ENCODE data around the gene PURA.

Gene PURA

DNA sequence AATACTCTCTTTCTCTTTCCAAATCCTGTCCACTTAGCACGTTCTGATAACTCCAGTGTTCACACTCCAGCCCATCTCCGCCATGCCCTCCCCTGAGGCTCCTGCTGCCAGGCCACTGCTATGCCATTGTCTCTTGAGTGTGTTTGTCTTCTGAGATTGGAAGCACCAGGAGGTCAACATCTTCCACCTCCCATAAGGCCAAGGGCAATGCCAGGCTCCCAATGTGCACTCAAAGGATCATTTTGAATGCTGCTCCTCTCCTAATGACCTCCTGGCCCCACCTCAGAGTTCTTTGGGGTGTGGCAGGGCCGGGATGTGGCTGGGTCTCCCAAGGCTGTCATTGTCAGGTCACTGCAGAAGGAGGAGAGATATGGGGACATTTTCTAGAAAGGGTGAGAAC lies 31.3 kb downstream of the PURA start:
- H3K36me3 ChIP-seq (replicated peaks; ENCODE audit: low read depth, low read length) = no peaks in the 10 kb centered on the region
- H4K20me1 ChIP-seq (ENCODE audit: insufficient read depth, low read length) = no peaks in the 10 kb centered on the region
- no peak overlapping the region for H3K9ac ChIP-seq (ENCODE audit: low read length)
- H3K27ac ChIP-seq (ENCODE audit: low read length) = no peak overlapping the region
- no peak overlapping the region for H2AFZ ChIP-seq (ENCODE audit: low read depth, low read length)
- no peaks in the 10 kb centered on the region for H3K27me3 ChIP-seq (ENCODE audit: low read depth, low read length)
- TF ChIP-seq, protein P1, sequence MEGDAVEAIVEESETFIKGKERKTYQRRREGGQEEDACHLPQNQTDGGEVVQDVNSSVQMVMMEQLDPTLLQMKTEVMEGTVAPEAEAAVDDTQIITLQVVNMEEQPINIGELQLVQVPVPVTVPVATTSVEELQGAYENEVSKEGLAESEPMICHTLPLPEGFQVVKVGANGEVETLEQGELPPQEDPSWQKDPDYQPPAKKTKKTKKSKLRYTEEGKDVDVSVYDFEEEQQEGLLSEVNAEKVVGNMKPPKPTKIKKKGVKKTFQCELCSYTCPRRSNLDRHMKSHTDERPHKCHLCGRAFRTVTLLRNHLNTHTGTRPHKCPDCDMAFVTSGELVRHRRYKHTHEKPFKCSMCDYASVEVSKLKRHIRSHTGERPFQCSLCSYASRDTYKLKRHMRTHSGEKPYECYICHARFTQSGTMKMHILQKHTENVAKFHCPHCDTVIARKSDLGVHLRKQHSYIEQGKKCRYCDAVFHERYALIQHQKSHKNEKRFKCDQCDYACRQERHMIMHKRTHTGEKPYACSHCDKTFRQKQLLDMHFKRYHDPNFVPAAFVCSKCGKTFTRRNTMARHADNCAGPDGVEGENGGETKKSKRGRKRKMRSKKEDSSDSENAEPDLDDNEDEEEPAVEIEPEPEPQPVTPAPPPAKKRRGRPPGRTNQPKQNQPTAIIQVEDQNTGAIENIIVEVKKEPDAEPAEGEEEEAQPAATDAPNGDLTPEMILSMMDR (IDR thresholded peaks at IDR 0.05; ENCODE audit: low read depth, low read length) = no peak
- no peak for TF ChIP-seq EZH2phosphoT487 (IDR thresholded peaks at IDR 0.05; ENCODE audit: low read depth)
- no peaks in the 10 kb centered on the region for H3K9me3 ChIP-seq (ENCODE audit: insufficient read depth, low read length)
- no peaks in the 10 kb centered on the region for H3K79me2 ChIP-seq (ENCODE audit: low read length)
- H3K4me3 ChIP-seq (ENCODE audit: low read length) = no peak overlapping the region
- peaks cover 10% of the 10 kb centered on the region for H3K4me1 ChIP-seq (ENCODE audit: low read length)
- peak overlapping the region; percentile 61; the same call in 1 of the 2 replicates for H3K4me2 ChIP-seq (ENCODE audit: low read length)

DNA sequence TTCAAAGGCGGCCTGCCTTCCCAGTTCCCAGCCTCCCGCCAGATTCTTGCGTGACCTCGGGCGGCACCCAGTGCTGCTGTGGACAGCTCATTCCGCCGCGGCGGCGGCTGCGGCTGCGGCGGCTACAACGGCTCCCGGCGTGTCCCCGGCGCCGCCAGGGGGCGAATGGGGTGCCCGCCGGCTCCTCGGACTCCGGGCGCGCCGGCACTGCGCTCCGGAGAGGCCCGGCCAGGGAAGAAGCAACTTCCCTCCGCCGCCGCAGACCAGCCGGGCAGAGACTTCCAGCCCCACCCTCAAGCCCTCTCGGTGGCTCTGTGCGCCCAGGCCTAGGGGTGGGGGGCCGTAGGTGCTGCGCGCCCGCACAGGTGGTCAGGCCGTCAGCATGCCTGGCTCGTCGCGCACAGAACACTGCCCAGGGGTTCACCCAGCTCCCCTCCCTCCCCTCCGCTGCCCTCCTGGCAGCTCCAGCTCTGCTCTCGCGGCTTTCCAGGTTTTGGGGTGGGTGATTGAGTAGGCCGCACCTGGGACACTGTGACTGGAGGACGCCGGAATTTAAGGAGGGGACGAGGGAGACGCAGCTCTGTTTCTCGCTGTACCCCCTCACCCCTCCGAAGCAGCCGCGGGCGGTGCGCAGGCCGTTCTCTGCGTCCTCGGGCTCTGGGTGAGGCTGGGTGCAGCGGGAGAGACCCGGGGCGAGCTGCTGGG lies 32.1 kb downstream of the PURA start:
- TF ChIP-seq, protein P1 (IDR thresholded peaks at IDR 0.05; ENCODE audit: low read depth, low read length) = peak; percentile 33
- no peak for TF ChIP-seq EZH2phosphoT487 (IDR thresholded peaks at IDR 0.05; ENCODE audit: low read depth)

DNA sequence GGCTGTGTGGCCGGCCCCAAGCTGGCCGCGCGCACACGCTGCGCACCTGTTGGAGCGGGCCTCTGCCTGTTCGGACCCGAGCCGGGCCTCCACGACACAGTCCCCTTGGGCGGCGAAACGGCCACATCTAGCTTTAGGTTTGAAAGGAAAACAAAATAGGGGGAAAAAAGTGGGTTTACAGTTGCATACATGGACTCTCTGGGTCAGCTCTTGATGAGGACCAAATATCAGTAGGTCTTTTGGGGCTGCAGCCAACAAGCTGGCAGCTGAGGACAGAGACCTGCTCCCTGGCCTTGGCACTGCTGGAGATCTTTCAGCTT lies 32.6 kb downstream of the PURA start:
- H3K4me3 ChIP-seq (ENCODE audit: low read length) = no peak overlapping the region

More for the DNA sequence above, 32.1 kb downstream of the PURA start:
- H3K36me3 ChIP-seq (replicated peaks; ENCODE audit: low read depth, low read length) = no peaks in the 10 kb centered on the region
- no peaks in the 10 kb centered on the region for H3K9me3 ChIP-seq (ENCODE audit: insufficient read depth, low read length)
- H3K79me2 ChIP-seq (ENCODE audit: low read length) = no peaks in the 10 kb centered on the region
- H3K4me1 ChIP-seq (ENCODE audit: low read length) = peaks cover 4% of the 10 kb centered on the region
- no peak overlapping the region for H3K9ac ChIP-seq (ENCODE audit: low read length)
- H3K4me3 ChIP-seq (ENCODE audit: low read length) = peak overlapping the region; percentile 68
- H4K20me1 ChIP-seq (ENCODE audit: insufficient read depth, low read length) = no peaks in the 10 kb centered on the region
- H3K27ac ChIP-seq (ENCODE audit: low read length) = no peak overlapping the region
- H3K27me3 ChIP-seq (ENCODE audit: low read depth, low read length) = no peaks in the 10 kb centered on the region
- H3K4me2 ChIP-seq (ENCODE audit: low read length) = peak overlapping the region; percentile 61
- H2AFZ ChIP-seq (ENCODE audit: low read depth, low read length) = no peak overlapping the region

GRCh38 chr5:140147460-140147859 lies 33.6 kb downstream of the PURA start:
- no peaks in the 10 kb centered on the region for H4K20me1 ChIP-seq (ENCODE audit: insufficient read depth, low read length)
- TF ChIP-seq EZH2phosphoT487 (IDR thresholded peaks at IDR 0.05; ENCODE audit: low read depth) = no peak
- TF ChIP-seq, protein P1 (IDR thresholded peaks at IDR 0.05; ENCODE audit: low read depth, low read length) = no peak
- no peaks in the 10 kb centered on the region for H3K27me3 ChIP-seq (ENCODE audit: low read depth, low read length)
- no peaks in the 10 kb centered on the region for H3K36me3 ChIP-seq (replicated peaks; ENCODE audit: low read depth, low read length)
- no peaks in the 10 kb centered on the region for H3K9me3 ChIP-seq (ENCODE audit: insufficient read depth, low read length)
- no peak overlapping the region for H2AFZ ChIP-seq (ENCODE audit: low read depth, low read length)
- peaks cover 3% of the 10 kb centered on the region; the same call in 1 of the 2 replicates for H3K4me1 ChIP-seq (ENCODE audit: low read length)
- H3K9ac ChIP-seq (ENCODE audit: low read length) = no peak overlapping the region
- H3K4me3 ChIP-seq (ENCODE audit: low read length) = no peak overlapping the region
- no peak overlapping the region for H3K4me2 ChIP-seq (ENCODE audit: low read length)
- no peak overlapping the region for H3K27ac ChIP-seq (ENCODE audit: low read length)
- H3K79me2 ChIP-seq (ENCODE audit: low read length) = no peaks in the 10 kb centered on the region

More for the DNA sequence above, 32.6 kb downstream of the PURA start:
- TF ChIP-seq EZH2phosphoT487 (IDR thresholded peaks at IDR 0.05; ENCODE audit: low read depth) = no peak
- TF ChIP-seq, protein P1 (IDR thresholded peaks at IDR 0.05; ENCODE audit: low read depth, low read length) = no peak
- H3K4me2 ChIP-seq (ENCODE audit: low read length) = no peak overlapping the region
- no peak overlapping the region for H3K27ac ChIP-seq (ENCODE audit: low read length)
- H3K79me2 ChIP-seq (ENCODE audit: low read length) = no peaks in the 10 kb centered on the region
- no peak overlapping the region for H2AFZ ChIP-seq (ENCODE audit: low read depth, low read length)
- H4K20me1 ChIP-seq (ENCODE audit: insufficient read depth, low read length) = no peaks in the 10 kb centered on the region
- H3K4me1 ChIP-seq (ENCODE audit: low read length) = peaks cover 3% of the 10 kb centered on the region; the same call in 1 of the 2 replicates
- H3K9me3 ChIP-seq (ENCODE audit: insufficient read depth, low read length) = no peaks in the 10 kb centered on the region
- no peaks in the 10 kb centered on the region for H3K36me3 ChIP-seq (replicated peaks; ENCODE audit: low read depth, low read length)
- H3K27me3 ChIP-seq (ENCODE audit: low read depth, low read length) = no peaks in the 10 kb centered on the region
- no peak overlapping the region for H3K9ac ChIP-seq (ENCODE audit: low read length)

Measured in OCI-LY3 (cell line).